Calu3 (cell line): ENCODE results near the gene EML6. TPM values are rescaled to one million over a fixed set of nuclear protein-coding genes. Genes with fewer than 3 reads are reported as not detected.

Experiments
- BruUV-seq: library from RNA; stranded (reverse); fragments of 400-500 nt; replicated peaks from 2 replicates; lab custom pipeline; 2021; lab: Mats Ljungman, UMichigan
- CTCF ChIA-PET: fragments of 300-600 bp; sonication (Branson Sonifier 250); formaldehyde crosslinking; loops from one replicate; lab custom pipeline; 2022; ENCODE audit warnings: antibody characterized with exemption; lab: Charles Lee
- DNase-seq: peaks from one replicate; pipeline ENCODE4 v3.0.0; 2022
- H3K27ac Mint-ChIP-seq: one replicate; pipeline ENCODE4 v1.8.0; 2022; ENCODE audit warnings: mixed read lengths; ENCODE audit not compliant: unreplicated experiment
- H3K27me3 Mint-ChIP-seq: one replicate; pipeline ENCODE4 v1.8.0; 2022; ENCODE audit warnings: mixed read lengths; ENCODE audit not compliant: unreplicated experiment
- H3K36me3 Mint-ChIP-seq: one replicate; pipeline ENCODE4 v1.8.0; 2022; ENCODE audit warnings: mild to moderate bottlenecking, moderate library complexity, mixed read lengths; ENCODE audit not compliant: insufficient read depth, unreplicated experiment
- H3K4me1 Mint-ChIP-seq: one replicate; pipeline ENCODE4 v1.8.0; 2022; ENCODE audit warnings: mild to moderate bottlenecking, low read depth, mixed read lengths; ENCODE audit not compliant: unreplicated experiment
- H3K4me3 Mint-ChIP-seq: one replicate; pipeline ENCODE4 v1.8.0; 2022; ENCODE audit warnings: mild to moderate bottlenecking, low read depth, moderate library complexity, mixed read lengths; ENCODE audit not compliant: unreplicated experiment
- H3K9me3 Mint-ChIP-seq: one replicate; pipeline ENCODE4 v1.8.0; 2022; ENCODE audit warnings: low read depth, mixed read lengths; ENCODE audit not compliant: unreplicated experiment
- intact Hi-C: fragments of 100-400 bp; cut with micrococcal nuclease; formaldehyde crosslinking; loops from one replicate; pipeline ENCODE4 v1.10.0; 2022; ENCODE audit not compliant: unreplicated experiment
- total RNA-seq: library from RNA; stranded (reverse); gene quantifications from 2 replicates; pipeline ENCODE4 v1.2.3, GENCODE V29; 2022
- TF ChIP-seq, protein P1 (sequence below): fragments of 200-600 bp; IDR thresholded peaks from one replicate; pipeline ENCODE4 v1.8.0; 2022; ENCODE audit warnings: antibody characterized with exemption; ENCODE audit not compliant: unreplicated experiment

Gene EML6
- total RNA-seq, 1 experiment from 2014 or later: 0.45 TPM

- H3K36me3 Mint-ChIP-seq: no peaks in the 10 kb centered on the region
- H3K9me3 Mint-ChIP-seq: no peaks in the 10 kb centered on the region
- no peaks in the 10 kb centered on the region for H3K27me3 Mint-ChIP-seq
- intact Hi-C loops: no loop called here
- no peak overlapping the region for H3K27ac Mint-ChIP-seq
- H3K4me1 Mint-ChIP-seq: no peaks in the 10 kb centered on the region
- no peak overlapping the region for H3K4me3 Mint-ChIP-seq
- no TSS peak for BruUV-seq
- DNase-seq: no peak
- CTCF ChIA-PET: no interaction called here
- TF ChIP-seq, protein P1, sequence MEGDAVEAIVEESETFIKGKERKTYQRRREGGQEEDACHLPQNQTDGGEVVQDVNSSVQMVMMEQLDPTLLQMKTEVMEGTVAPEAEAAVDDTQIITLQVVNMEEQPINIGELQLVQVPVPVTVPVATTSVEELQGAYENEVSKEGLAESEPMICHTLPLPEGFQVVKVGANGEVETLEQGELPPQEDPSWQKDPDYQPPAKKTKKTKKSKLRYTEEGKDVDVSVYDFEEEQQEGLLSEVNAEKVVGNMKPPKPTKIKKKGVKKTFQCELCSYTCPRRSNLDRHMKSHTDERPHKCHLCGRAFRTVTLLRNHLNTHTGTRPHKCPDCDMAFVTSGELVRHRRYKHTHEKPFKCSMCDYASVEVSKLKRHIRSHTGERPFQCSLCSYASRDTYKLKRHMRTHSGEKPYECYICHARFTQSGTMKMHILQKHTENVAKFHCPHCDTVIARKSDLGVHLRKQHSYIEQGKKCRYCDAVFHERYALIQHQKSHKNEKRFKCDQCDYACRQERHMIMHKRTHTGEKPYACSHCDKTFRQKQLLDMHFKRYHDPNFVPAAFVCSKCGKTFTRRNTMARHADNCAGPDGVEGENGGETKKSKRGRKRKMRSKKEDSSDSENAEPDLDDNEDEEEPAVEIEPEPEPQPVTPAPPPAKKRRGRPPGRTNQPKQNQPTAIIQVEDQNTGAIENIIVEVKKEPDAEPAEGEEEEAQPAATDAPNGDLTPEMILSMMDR: no peak
These were observed 59.9 kb downstream of the EML6 start for GRCh38 chr2:54783349-54783748.

DNA sequence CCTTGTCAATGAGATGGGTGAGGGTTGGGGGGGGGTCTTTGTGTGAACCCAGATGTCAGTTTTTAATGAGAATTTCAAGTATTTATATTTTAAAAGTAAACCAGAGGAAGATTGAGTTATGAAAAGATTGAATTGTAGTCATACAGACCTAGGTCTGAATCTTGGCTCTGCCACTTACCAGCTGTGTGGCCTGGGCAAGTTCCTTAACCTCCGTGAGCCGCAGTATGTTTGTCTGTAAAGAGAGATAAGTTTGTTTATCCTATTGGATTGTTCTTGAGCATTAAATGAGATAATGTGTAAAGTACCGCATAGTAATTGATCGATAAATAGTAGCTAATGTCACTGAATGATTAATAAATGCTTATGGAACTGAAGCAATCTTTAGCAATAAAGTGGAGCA, 63.8 kb downstream of the EML6 start:
- no peaks in the 10 kb centered on the region for H3K36me3 Mint-ChIP-seq
- TF ChIP-seq, protein P1: no peak
- H3K27ac Mint-ChIP-seq: no peak overlapping the region
- H3K4me3 Mint-ChIP-seq: no peak overlapping the region
- CTCF ChIA-PET: no interaction called here
- H3K9me3 Mint-ChIP-seq: no peaks in the 10 kb centered on the region
- no peak for DNase-seq
- no peaks in the 10 kb centered on the region for H3K27me3 Mint-ChIP-seq
- peaks cover 9% of the 10 kb centered on the region for H3K4me1 Mint-ChIP-seq
- no TSS peak for BruUV-seq
- intact Hi-C loops: no loop called here

DNA sequence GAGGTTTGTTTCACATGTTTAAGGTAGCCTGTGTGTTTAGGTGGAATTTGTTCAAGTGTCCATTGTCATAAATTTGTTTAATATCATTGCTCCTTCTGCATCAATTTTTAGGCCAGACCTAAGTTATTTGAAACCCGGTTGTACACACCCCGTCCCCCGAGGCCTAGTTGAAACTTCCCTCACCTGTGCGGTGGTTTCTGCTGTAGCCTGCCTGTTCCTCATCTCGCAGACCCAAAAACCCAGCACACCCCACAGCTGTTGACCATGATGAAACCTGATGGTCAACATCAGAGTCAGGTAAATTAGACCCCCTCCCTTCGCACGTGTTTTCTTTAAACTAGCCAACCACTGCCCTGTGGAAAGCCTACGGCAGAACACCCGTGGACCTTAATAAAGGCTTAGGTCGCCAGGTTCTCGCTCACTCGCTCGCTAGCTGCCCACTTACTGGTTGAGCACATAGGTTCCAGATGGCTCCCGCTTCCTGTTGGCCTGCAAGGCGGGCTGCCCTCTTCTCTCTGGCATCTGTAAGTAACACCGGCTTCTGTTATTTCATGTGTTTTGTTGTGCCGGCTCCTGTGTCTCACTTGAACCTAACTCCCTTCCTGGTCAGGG, 64.4 kb downstream of the EML6 start:
- BruUV-seq: no TSS peak
- H3K9me3 Mint-ChIP-seq: no peaks in the 10 kb centered on the region
- H3K36me3 Mint-ChIP-seq: no peaks in the 10 kb centered on the region
- intact Hi-C loops: no loop called here
- CTCF ChIA-PET: no interaction called here
- no peaks in the 10 kb centered on the region for H3K27me3 Mint-ChIP-seq
- TF ChIP-seq, protein P1: no peak
- no peak overlapping the region for H3K4me3 Mint-ChIP-seq
- no peak overlapping the region for H3K27ac Mint-ChIP-seq
- peaks cover 9% of the 10 kb centered on the region for H3K4me1 Mint-ChIP-seq
- no peak for DNase-seq

GRCh38 chr2:54789878-54790277, 66.4 kb downstream of the EML6 start:
- no TSS peak for BruUV-seq
- Mint-ChIP-seq H3K9me3 (no peaks in the 10 kb centered on the region), H3K4me1 (peaks cover 9% of the 10 kb centered on the region), H3K27me3 (no peaks in the 10 kb centered on the region), H3K36me3 (no peaks in the 10 kb centered on the region), H3K27ac (no peak overlapping the region), H3K4me3 (no peak overlapping the region)
- TF ChIP-seq, protein P1: no peak
- DNase-seq: no peak
- intact Hi-C loops: no loop called here
- CTCF ChIA-PET: no interaction called here
